GM10266 (cell line): ENCODE results near the gene KLK5.
A peak's percentile ranks its signal among the peaks of the same experiment; 100 is the strongest.

Source experiments
- DNase-seq: peaks from one replicate; pipeline ENCODE4 v3.0.0; 2012; ENCODE audit errors: extremely low spot score
- TF ChIP-seq, protein P1 (sequence below): IDR thresholded peaks from 2 replicates; pipeline ENCODE4 v1.5.1; 2012; ENCODE audit warnings: mild to moderate bottlenecking, low read depth; ENCODE audit not compliant: control insufficient read depth, insufficient read depth; ENCODE audit errors: missing control alignments

KLK5 gene

DNA sequence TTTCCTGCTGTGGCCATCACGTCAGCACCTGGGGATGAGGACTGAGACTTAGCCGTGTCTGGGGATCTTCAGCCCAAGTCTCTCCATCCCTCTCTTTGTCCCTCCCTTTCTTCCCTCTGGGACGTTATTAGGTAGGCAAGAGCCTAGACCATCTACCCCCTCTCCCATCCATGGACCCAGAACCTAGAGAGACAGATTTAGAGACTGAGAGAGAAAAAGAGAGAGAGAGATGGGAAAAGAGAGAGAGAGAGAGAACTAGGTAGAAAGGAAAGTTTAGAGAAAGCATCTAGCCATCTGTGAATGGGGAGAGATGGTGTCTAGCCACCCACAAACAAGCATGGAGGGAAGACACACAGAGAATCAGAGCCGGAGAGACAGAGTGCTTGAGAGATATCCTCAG lies 42.1 kb downstream of the KLK5 start:
- DNase-seq, result no peak
- TF ChIP-seq, protein P1, sequence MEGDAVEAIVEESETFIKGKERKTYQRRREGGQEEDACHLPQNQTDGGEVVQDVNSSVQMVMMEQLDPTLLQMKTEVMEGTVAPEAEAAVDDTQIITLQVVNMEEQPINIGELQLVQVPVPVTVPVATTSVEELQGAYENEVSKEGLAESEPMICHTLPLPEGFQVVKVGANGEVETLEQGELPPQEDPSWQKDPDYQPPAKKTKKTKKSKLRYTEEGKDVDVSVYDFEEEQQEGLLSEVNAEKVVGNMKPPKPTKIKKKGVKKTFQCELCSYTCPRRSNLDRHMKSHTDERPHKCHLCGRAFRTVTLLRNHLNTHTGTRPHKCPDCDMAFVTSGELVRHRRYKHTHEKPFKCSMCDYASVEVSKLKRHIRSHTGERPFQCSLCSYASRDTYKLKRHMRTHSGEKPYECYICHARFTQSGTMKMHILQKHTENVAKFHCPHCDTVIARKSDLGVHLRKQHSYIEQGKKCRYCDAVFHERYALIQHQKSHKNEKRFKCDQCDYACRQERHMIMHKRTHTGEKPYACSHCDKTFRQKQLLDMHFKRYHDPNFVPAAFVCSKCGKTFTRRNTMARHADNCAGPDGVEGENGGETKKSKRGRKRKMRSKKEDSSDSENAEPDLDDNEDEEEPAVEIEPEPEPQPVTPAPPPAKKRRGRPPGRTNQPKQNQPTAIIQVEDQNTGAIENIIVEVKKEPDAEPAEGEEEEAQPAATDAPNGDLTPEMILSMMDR, result no peak

DNA sequence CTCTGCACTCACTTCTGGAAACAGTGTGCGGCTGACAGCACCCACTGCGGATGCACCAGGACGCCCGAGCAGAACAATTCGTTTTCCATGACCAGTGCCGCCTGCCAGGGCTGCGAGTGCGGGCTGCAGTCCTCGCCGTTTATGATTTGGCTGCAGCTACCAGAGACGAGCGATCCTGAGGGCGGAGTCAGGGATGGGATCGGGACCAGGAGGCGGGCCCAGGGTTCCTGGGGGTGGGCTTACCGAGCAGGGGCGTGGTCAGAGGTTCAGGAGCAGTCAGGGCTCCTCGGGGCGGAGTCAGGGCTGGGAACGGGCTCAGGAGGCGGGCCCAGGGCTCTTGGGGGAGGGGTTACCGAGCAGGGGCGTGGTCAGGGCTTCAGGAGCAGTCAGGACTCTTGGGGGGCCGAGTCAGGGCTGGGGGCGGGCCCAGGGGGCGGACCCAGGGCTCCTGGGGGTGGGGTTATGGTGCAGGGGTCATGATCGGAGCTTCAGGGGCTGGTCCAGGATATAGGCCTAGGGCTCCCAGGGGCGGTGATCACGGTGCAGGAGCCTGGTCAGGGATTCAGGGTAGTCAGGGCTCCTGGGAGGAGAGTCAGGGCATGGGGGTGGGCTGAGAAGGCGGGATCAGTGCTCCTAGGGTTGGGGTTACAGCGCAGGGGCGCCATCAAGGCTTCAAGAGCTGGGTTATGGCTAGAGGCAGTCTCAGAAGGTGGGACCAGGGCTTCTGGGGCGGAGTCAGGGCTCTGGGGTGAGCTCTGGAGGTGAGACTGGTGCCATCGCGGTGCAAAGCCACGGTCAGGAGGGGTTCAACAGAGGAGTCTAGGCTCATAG lies 43.4 kb downstream of the KLK5 start:
- DNase-seq, result peak; percentile 69
- TF ChIP-seq, protein P1, result no peak

DNA sequence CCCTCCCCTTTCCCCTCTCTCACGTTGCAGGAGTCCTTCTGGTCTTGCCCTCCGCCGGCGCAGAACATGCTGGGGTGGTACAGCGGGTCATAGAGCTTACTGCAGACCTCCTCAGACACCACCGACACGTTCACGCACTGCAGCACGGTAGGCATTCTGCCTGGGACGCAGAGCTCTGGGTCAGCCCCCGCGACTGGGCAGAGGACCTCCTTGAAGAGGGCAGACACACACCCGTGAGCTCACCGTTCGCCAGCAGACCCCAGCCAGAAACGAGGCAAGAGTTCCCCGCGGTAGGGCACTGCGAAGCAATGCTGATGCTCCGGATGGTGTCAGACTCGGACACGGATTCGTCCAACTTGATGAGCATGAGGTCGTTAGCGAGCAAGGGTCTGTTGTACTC lies 44.5 kb downstream of the KLK5 start:
- no peak for DNase-seq
- TF ChIP-seq, protein P1, result no peak

DNA sequence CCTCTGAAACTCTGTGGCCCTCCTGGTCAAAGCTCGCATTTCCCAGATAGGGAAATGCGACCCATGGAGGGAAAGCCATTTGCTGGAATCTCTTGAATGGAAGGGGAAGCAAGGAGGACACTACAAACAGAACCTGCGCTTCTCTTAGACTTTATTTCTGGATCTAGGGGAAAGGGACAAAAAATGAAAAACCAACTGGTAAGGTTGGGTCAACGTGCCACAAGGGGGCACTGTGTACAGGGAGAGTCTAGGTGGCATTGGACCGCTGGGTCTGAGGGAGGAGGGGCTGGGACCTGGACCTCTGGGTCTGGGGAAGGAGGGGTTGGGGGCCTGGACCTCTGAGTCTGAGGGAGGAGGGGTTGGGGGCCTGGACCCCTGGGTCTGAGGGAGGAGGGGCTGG lies 46.6 kb downstream of the KLK5 start:
- TF ChIP-seq, protein P1, result peak; percentile 72
- no peak for DNase-seq

DNA sequence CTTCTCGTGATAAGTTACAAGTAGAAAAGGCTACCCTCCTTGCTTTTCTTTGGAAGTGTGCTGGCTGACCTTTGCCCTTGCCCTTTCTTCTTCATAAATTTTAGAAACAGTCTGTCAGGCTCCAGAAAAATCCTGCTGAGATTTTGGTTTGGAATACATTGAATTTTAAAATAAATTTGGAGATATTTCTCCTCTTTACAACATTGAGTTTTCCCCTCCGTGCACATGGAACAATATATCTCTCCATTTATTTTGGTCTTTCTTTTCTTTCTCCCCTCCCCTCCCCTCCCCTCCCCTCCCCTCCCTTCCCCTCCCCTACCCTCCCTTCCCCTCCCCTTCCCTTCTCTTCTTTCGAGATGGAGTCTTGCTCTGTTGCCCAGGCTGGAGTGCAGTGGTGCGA lies 50.2 kb downstream of the KLK5 start:
- TF ChIP-seq, protein P1, result no peak
- no peak for DNase-seq

DNA sequence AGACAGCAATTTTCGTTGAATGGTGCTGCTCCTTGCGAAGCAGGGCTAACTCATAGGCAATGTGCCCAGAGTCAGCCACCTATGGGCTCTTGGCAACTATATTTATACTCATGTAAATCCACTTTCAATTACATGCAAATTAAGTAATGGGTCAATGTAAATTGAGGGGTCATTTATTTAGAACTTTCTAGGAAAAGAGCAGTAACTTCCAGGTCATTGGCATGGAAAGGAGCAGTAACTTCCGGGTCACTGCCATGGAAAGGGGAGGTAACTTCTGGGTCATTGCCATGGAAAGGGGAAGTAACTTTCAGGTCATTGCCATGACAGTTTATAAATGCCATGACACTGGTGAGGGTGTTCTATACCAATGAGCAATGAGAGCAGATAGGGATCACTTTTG lies 53.3 kb downstream of the KLK5 start:
- DNase-seq, result no peak
- TF ChIP-seq, protein P1, result no peak

DNA sequence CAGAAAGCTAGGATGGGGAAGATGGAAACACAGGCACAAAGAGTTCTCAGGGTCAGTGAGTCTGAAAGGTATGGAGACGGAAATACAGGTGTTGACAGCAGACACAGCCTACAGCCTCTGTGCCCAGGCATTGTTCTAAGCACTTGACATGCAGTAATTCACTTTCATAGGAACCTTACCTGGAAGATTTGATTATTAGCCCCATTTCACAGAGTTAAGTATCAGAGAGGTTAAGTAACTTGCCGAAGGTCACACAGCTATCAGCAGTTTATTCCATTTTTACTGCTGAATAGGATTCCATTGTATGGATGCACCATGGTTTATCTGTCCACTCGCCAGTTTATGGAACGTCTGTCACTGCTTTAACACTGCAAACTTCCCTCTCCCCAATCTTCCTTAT lies 54.8 kb downstream of the KLK5 start:
- DNase-seq, result no peak
- TF ChIP-seq, protein P1, result no peak
